HCT116 (cell line): ENCODE measurements around the gene ADGRB3. TPM values are rescaled to one million over a fixed set of nuclear protein-coding genes. Genes with fewer than 3 reads are reported as not detected.

Source experiments
- ATAC-seq: fragments of 200-7000 bp; cut with Tn5 transposase; 2 replicates; pipeline ENCODE4 v1.9.1; 2020; ENCODE audit warnings: mild to moderate bottlenecking, moderate library complexity
- BruUV-seq: library from RNA; stranded (reverse); fragments of 400-500 nt; replicated peaks from 2 replicates; lab custom pipeline; 2021; lab: Mats Ljungman, UMichigan
- CTCF ChIA-PET: fragments of 300-600 bp; sonication (Branson Sonifier 250); formaldehyde crosslinking; loops from one replicate; lab custom pipeline; 2021; ENCODE audit warnings: antibody characterized with exemption; lab: Charles Lee
- POLR2A ChIA-PET: fragments of 300-600, 350-600 bp; sonication (Branson Sonifier 250); formaldehyde crosslinking; loops from one replicate; lab custom pipeline; 2021; ENCODE audit warnings: antibody characterized with exemption; lab: Charles Lee
- RAD21 ChIA-PET, 2 experiments: fragments of 300-600 bp; sonication (Branson Sonifier 250); formaldehyde crosslinking; loops; one replicate each; lab custom pipeline; 2023; ENCODE audit warnings: low total read pairs in 2 of 2; ENCODE audit not compliant: uncharacterized antibody in 2 of 2, unreplicated experiment in 2 of 2, low non-redundant PET in 1 of 2; lab: Charles Lee
- DNase-seq: peaks from one replicate; pipeline ENCODE4 v3.0.0-alpha.2; 2010; ENCODE audit warnings: low read depth, low spot score
- H2AFZ ChIP-seq: fragments of 200-600 bp; shearing (Covaris generic), sonication (generic); 2 replicates; pipeline ENCODE4 v1.6.1; 2017; ENCODE audit warnings: low read depth, mixed run types, mixed read lengths, antibody characterized with exemption, low read length; ENCODE audit not compliant: poor library complexity, severe bottlenecking
- H3K27ac ChIP-seq: 2 replicates; pipeline ENCODE4 v1.5.1; 2012; ENCODE audit warnings: low read depth, low read length
- H3K27me3 ChIP-seq: fragments of 200-600 bp; sonication (generic); 2 replicates; pipeline ENCODE4 v1.6.1; 2016; ENCODE audit warnings: mixed run types, low read length, mixed read lengths; ENCODE audit not compliant: insufficient read depth
- H3K36me3 ChIP-seq, 2 experiments: fragments of 200-500 bp in 1 of 2; fragments of 200-600 bp in 1 of 2; sonication (Bioruptor generic) in 1 of 2; sonication (generic) in 1 of 2; 2 replicates each; pipeline versions ENCODE4 v1.5.1 to v1.6.1; 2014 to 2016; ENCODE audit warnings: low read length in 2 of 2, inconsistent platforms in 1 of 2, mixed read lengths in 1 of 2, mixed run types in 1 of 2; ENCODE audit not compliant: insufficient read depth in 2 of 2, control insufficient read depth in 1 of 2
- H3K4me1 ChIP-seq, 2 experiments: fragments of 200-600 bp in 1 of 2; sonication (generic) in 1 of 2; 2 replicates each; pipeline versions ENCODE4 v1.5.1 to v1.6.1; 2012 to 2017; ENCODE audit warnings: low read length in 2 of 2, inconsistent platforms in 1 of 2, mild to moderate bottlenecking in 1 of 2, mixed read lengths in 1 of 2, mixed run types in 1 of 2, moderate library complexity in 1 of 2; ENCODE audit not compliant: insufficient read depth in 2 of 2, control insufficient read depth in 1 of 2
- H3K4me2 ChIP-seq: fragments of 200-600 bp; sonication (generic); 2 replicates; pipeline ENCODE4 v1.6.1; 2017; ENCODE audit warnings: mixed run types, low read length, mixed read lengths
- H3K4me3 ChIP-seq, 2 experiments: fragments of 200-600 bp in 1 of 2; sonication (generic) in 1 of 2; replicated peaks in 1 of 2; 2 replicates each; pipeline ENCODE4 v1.5.1; 2011 to 2016; ENCODE audit warnings: low read length in 2 of 2, control low read depth in 1 of 2, low read depth in 1 of 2, mild to moderate bottlenecking in 1 of 2, mixed read lengths in 1 of 2, mixed run types in 1 of 2
- H3K79me2 ChIP-seq: fragments of 200-600 bp; sonication (generic); 2 replicates; pipeline ENCODE4 v1.6.1; 2017; ENCODE audit warnings: mild to moderate bottlenecking, mixed run types, low read length, moderate library complexity, mixed read lengths; ENCODE audit not compliant: insufficient read depth
- H3K9ac ChIP-seq: fragments of 200-600 bp; sonication (generic); 2 replicates; pipeline ENCODE4 v1.6.1; 2016; ENCODE audit warnings: low read length, mixed read lengths
- H3K9me2 ChIP-seq: fragments of 200-600 bp; sonication (generic), shearing (Covaris generic); 2 replicates; pipeline ENCODE4 v1.6.1; 2017; ENCODE audit warnings: mixed run types, mild to moderate bottlenecking, moderate library complexity; ENCODE audit not compliant: insufficient read depth
- H3K9me3 ChIP-seq, 2 experiments: fragments of 200-500 bp in 1 of 2; fragments of 200-600 bp in 1 of 2; sonication (Bioruptor generic) in 1 of 2; sonication (generic) in 1 of 2; 2 replicates each; pipeline ENCODE4 v1.6.1; 2014 to 2017; ENCODE audit warnings: low read length in 2 of 2, mixed read lengths in 2 of 2, inconsistent platforms in 1 of 2, low read depth in 1 of 2, mild to moderate bottlenecking in 1 of 2, mixed run types in 1 of 2, moderate library complexity in 1 of 2; ENCODE audit not compliant: control insufficient read depth in 1 of 2, insufficient read depth in 1 of 2
- H4K20me1 ChIP-seq: fragments of 200-600 bp; sonication (generic), shearing (Covaris generic); 2 replicates; pipeline ENCODE4 v1.6.1; 2017; ENCODE audit warnings: mixed run types, mild to moderate bottlenecking, moderate library complexity; ENCODE audit not compliant: insufficient read depth
- CBX3 ChIP-seq: IDR thresholded peaks from 2 replicates; pipeline ENCODE4 v1.6.1; 2012; ENCODE audit warnings: low read depth
- EGR1 ChIP-seq: IDR thresholded peaks from 2 replicates; pipeline ENCODE4 v1.6.1; 2012; ENCODE audit warnings: low read depth
- EZH2 ChIP-seq: fragments of 200-600 bp; sonication (generic); IDR thresholded peaks from 2 replicates; pipeline ENCODE4 v1.6.1; 2017; ENCODE audit warnings: antibody characterized with exemption, mixed run types
- FOSL1 ChIP-seq: IDR thresholded peaks from 2 replicates; pipeline ENCODE4 v1.6.1; 2012; ENCODE audit warnings: low read depth
- JUND ChIP-seq: IDR thresholded peaks from 2 replicates; pipeline ENCODE4 v1.6.1; 2012
- POLR2A ChIP-seq: IDR thresholded peaks from 2 replicates; pipeline ENCODE4 v1.7.0; 2011; ENCODE audit warnings: borderline replicate concordance; ENCODE audit not compliant: insufficient read depth, insufficient read length; ENCODE audit errors: extremely low read depth
- POLR2AphosphoS5 ChIP-seq: IDR thresholded peaks from 2 replicates; pipeline ENCODE4 v1.6.1; 2011; ENCODE audit warnings: mild to moderate bottlenecking, low read depth, low read length, moderate library complexity
- SIN3A ChIP-seq: IDR thresholded peaks from 2 replicates; pipeline ENCODE4 v1.6.1; 2012; ENCODE audit warnings: low read depth
- SP1 ChIP-seq: IDR thresholded peaks from 2 replicates; pipeline ENCODE4 v1.6.1; 2012; ENCODE audit warnings: low read depth
- SRF ChIP-seq: IDR thresholded peaks from 2 replicates; pipeline ENCODE4 v1.6.1; 2012; ENCODE audit warnings: low read depth
- TCF7L2 ChIP-seq: IDR thresholded peaks from 2 replicates; pipeline ENCODE4 v1.7.0; 2011; ENCODE audit warnings: borderline replicate concordance, inconsistent platforms; ENCODE audit not compliant: insufficient read depth, insufficient read length; ENCODE audit errors: extremely low read depth
- YY1 ChIP-seq: IDR thresholded peaks from 2 replicates; pipeline ENCODE4 v1.6.1; 2011; ENCODE audit warnings: low read length, low read depth, moderate library complexity, mild to moderate bottlenecking; ENCODE audit not compliant: insufficient replicate concordance; ENCODE audit errors: extremely low read depth
- ZFX ChIP-seq: fragments of 450-650 bp; IDR thresholded peaks from 2 replicates; pipeline ENCODE4 v1.6.1; 2017
- ZNF274 ChIP-seq: fragments of 200-500 bp; sonication (Bioruptor generic); IDR thresholded peaks from 2 replicates; pipeline ENCODE4 v1.6.1; 2014; ENCODE audit warnings: mild to moderate bottlenecking, low read depth, low read length, inconsistent platforms
- intact Hi-C: fragments of 100-400 bp; cut with micrococcal nuclease; formaldehyde crosslinking; loops from 2 replicates; pipeline ENCODE4 v1.10.0; 2022
- total RNA-seq: library from RNA; stranded (reverse); gene quantifications from one replicate; pipeline ENCODE4 v1.2.1, GENCODE V29; 2021; ENCODE audit not compliant: unreplicated experiment
- TF ChIP-seq, protein P1 (sequence below): IDR thresholded peaks from 2 replicates; pipeline ENCODE4 v1.6.1; 2012
- TF ChIP-seq, protein P2 (sequence below): IDR thresholded peaks from 2 replicates; pipeline ENCODE4 v1.6.1; 2012; ENCODE audit warnings: low read depth
- TF ChIP-seq, protein P3 (sequence below), 3 experiments: fragments of 200-600 bp in 1 of 3; sonication (generic) in 1 of 3; IDR thresholded peaks in 2 of 3; conservative IDR thresholded peaks in 1 of 3; 2 replicates each; pipeline ENCODE4 v1.5.1; 2012 to 2017; ENCODE audit warnings: low read depth in 2 of 3, low read length in 2 of 3, antibody characterized with exemption in 1 of 3, borderline replicate concordance in 1 of 3, control low read depth in 1 of 3, mild to moderate bottlenecking in 1 of 3, mixed read lengths in 1 of 3, mixed run types in 1 of 3, moderate library complexity in 1 of 3; ENCODE audit not compliant: insufficient read depth in 1 of 3
- TF ChIP-seq, protein P4 (sequence below): IDR thresholded peaks from 2 replicates; pipeline ENCODE4 v1.6.1; 2012

Gene ADGRB3
- total RNA-seq, 1 experiment from 2014 or later: not detected

DNA sequence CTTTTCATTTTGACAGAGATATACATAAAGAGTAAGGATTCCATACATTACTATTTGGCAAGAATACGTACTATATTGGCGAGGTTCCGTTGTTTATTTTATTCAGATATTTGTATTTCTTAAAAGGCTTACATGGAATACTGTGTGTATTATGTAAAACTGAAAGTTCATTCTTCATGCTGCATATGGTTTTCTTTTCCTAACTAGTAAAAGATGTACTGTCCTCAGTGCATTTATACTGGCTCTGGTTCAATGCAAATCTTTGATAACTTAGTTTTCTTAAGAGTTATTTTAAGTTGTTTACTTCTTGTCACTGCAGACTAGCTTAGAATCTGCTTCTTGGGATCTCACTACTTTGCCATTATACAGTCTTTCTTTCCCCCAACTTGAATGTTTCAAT, 42.0 kb downstream of the ADGRB3 start:
- ATAC-seq: no peak
- no peaks in the 10 kb centered on the region for H3K4me1 ChIP-seq
- no peak overlapping the region for H2AFZ ChIP-seq
- H3K9me3 ChIP-seq: peaks cover 4% of the 10 kb centered on the region in 2 experiments; a peak in 2 of 4 replicates
- no peaks in the 10 kb centered on the region for H3K79me2 ChIP-seq
- H3K27ac ChIP-seq: no peak overlapping the region
- no peaks in the 10 kb centered on the region for H4K20me1 ChIP-seq
- no peak overlapping the region for H3K4me3 ChIP-seq
- no TSS peak for BruUV-seq
- DNase-seq: no peak
- H3K36me3 ChIP-seq: no peaks in the 10 kb centered on the region
- H3K4me2 ChIP-seq: no peak overlapping the region
- no peaks in the 10 kb centered on the region for H3K9me2 ChIP-seq
- ChIA-PET RAD21 (no interaction called here), POLR2A (no interaction called here), CTCF (no interaction called here)
- intact Hi-C loops: no loop called here
- no peaks in the 10 kb centered on the region for H3K27me3 ChIP-seq
- TF ChIP-seq ZFX (no peak), SRF (no peak), POLR2A (no peak), YY1 (no peak), EGR1 (no peak), FOSL1 (no peak), EZH2 (no peak), SIN3A (no peak), SP1 (no peak), POLR2AphosphoS5 (no peak), TCF7L2 (no peak), CBX3 (no peak), ZNF274 (no peak), JUND (no peak)
- TF ChIP-seq, protein P1, sequence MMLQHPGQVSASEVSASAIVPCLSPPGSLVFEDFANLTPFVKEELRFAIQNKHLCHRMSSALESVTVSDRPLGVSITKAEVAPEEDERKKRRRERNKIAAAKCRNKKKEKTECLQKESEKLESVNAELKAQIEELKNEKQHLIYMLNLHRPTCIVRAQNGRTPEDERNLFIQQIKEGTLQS: no peak
- TF ChIP-seq, protein P2, sequence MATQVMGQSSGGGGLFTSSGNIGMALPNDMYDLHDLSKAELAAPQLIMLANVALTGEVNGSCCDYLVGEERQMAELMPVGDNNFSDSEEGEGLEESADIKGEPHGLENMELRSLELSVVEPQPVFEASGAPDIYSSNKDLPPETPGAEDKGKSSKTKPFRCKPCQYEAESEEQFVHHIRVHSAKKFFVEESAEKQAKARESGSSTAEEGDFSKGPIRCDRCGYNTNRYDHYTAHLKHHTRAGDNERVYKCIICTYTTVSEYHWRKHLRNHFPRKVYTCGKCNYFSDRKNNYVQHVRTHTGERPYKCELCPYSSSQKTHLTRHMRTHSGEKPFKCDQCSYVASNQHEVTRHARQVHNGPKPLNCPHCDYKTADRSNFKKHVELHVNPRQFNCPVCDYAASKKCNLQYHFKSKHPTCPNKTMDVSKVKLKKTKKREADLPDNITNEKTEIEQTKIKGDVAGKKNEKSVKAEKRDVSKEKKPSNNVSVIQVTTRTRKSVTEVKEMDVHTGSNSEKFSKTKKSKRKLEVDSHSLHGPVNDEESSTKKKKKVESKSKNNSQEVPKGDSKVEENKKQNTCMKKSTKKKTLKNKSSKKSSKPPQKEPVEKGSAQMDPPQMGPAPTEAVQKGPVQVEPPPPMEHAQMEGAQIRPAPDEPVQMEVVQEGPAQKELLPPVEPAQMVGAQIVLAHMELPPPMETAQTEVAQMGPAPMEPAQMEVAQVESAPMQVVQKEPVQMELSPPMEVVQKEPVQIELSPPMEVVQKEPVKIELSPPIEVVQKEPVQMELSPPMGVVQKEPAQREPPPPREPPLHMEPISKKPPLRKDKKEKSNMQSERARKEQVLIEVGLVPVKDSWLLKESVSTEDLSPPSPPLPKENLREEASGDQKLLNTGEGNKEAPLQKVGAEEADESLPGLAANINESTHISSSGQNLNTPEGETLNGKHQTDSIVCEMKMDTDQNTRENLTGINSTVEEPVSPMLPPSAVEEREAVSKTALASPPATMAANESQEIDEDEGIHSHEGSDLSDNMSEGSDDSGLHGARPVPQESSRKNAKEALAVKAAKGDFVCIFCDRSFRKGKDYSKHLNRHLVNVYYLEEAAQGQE: no peak
- TF ChIP-seq, protein P3, sequence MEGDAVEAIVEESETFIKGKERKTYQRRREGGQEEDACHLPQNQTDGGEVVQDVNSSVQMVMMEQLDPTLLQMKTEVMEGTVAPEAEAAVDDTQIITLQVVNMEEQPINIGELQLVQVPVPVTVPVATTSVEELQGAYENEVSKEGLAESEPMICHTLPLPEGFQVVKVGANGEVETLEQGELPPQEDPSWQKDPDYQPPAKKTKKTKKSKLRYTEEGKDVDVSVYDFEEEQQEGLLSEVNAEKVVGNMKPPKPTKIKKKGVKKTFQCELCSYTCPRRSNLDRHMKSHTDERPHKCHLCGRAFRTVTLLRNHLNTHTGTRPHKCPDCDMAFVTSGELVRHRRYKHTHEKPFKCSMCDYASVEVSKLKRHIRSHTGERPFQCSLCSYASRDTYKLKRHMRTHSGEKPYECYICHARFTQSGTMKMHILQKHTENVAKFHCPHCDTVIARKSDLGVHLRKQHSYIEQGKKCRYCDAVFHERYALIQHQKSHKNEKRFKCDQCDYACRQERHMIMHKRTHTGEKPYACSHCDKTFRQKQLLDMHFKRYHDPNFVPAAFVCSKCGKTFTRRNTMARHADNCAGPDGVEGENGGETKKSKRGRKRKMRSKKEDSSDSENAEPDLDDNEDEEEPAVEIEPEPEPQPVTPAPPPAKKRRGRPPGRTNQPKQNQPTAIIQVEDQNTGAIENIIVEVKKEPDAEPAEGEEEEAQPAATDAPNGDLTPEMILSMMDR (IDR thresholded peaks at IDR 0.05 in 2 of 3, conservative IDR thresholded peaks at IDR 0.05 in 1 of 3; ENCODE audit: borderline replicate concordance in 1 of 3, insufficient read depth in 1 of 3, low read depth in 2 of 3, low read length in 2 of 3): no peak
- TF ChIP-seq, protein P4, sequence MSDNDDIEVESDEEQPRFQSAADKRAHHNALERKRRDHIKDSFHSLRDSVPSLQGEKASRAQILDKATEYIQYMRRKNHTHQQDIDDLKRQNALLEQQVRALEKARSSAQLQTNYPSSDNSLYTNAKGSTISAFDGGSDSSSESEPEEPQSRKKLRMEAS: no peak
- no peak overlapping the region for H3K9ac ChIP-seq
